Upper lobe of right lung (tissue), 1 donor: ENCODE results near the gene HOXB6. TPM values are rescaled to one million over a fixed set of nuclear protein-coding genes. Genes with fewer than 3 reads are reported as not detected.
A peak's percentile ranks its signal among the peaks of the same experiment; 100 is the strongest.

Experiments used
- ATAC-seq: fragments of 200-7000 bp; cut with Tn5 transposase; one replicate; pipeline ENCODE4 v1.9.1; 2020; ENCODE audit warnings: mild to moderate bottlenecking, moderate library complexity
- DNase-seq: peaks from one replicate; pipeline ENCODE4 v3.0.0-alpha.2; 2020
- H3K27ac ChIP-seq: fragments of 200-600 bp; one replicate; pipeline ENCODE4 v1.8.0; 2022
- H3K27me3 ChIP-seq: fragments of 200-600 bp; one replicate; pipeline ENCODE4 v1.8.0; 2022; ENCODE audit warnings: mild to moderate bottlenecking
- H3K36me3 ChIP-seq: fragments of 200-600 bp; one replicate; pipeline ENCODE4 v1.8.0; 2022
- H3K4me1 ChIP-seq: fragments of 200-600 bp; one replicate; pipeline ENCODE4 v1.8.0; 2022
- H3K4me3 ChIP-seq: fragments of 200-600 bp; one replicate; pipeline ENCODE4 v1.8.0; 2022; ENCODE audit warnings: mild to moderate bottlenecking
- H3K9me3 ChIP-seq: fragments of 200-600 bp; one replicate; pipeline ENCODE4 v1.8.0; 2022
- intact Hi-C: fragments of 100-400 bp; cut with DNase I; formaldehyde crosslinking; loops from one replicate; pipeline ENCODE4 v1.11.0; 2022
- total RNA-seq: library from RNA; stranded (reverse); fragmentation: NEBNext Ultra II Directional; extraction: Animal tissue kit (Norgen Biotek cat#: 25700); gene quantifications from one replicate; pipeline ENCODE4 v1.2.1, GENCODE V29; 2021
- TF ChIP-seq, protein P1 (sequence below): fragments of 200-600 bp; IDR thresholded peaks from one replicate; pipeline ENCODE4 v1.8.0; 2022; ENCODE audit warnings: antibody characterized with exemption
- donor health status: DM: no; HTN: yes; CAD: no; lungs with severe emphysema.

Gene HOXB6
- total RNA-seq, 1 donor from 2014 or later: 4.9 TPM

DNA sequence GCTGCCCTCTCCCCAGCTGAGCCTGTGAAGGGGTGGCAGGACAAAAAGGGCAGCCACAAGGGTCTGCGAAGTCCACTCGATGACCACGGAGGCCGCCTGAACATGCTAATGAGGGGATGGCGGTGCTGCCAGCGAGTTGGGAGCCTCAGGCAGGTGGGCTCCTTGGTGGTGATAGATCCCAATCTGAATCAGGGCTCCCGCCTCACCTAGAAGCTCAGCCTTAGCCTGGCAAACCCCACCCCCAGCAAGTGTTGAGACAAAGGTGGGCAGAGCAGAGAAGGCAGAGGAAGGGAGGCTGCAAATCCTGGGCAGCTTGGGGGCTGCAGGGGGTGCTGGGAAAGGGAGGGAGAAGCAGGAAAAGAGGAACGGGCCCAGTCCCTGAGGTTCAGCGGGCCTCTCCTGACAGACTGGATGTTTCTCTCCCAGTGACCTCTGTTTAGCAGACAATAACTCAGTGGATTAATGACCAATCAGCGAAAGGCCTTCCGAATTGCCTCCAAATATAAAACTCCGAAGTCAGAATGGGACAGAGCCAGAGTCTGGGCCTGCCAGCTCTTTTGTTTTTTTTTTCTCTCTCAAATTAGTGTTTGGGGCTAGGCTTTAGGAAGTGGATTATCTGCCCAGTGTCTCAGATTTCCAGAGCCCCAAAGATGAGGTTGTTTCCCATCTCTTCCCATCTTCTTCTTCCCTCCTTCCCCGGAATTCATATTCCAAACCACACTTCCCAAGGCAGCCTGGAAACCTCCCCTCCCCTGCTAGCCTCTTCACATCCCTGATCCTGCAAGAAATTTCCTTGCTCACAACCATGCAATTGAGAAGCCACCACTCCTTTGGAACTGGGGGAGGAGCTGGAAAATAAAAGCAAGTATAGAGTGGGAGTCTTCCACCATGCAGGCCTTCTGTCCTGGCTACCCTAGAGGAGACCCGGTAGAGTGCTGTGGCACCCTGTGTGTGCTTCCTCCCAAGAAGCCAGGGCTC, 44.7 kb downstream of the HOXB6 start:
- H3K9me3 ChIP-seq: no peaks in the 10 kb centered on the region
- peak overlapping the region; percentile 51 for H3K27ac ChIP-seq
- intact Hi-C loops: no loop called here
- no peaks in the 10 kb centered on the region for H3K36me3 ChIP-seq
- peaks cover 8% of the 10 kb centered on the region for H3K4me1 ChIP-seq
- peak overlapping the region; percentile 33 for H3K4me3 ChIP-seq
- ATAC-seq (no peak), DNase-seq (peak; percentile 38)
- TF ChIP-seq, protein P1, sequence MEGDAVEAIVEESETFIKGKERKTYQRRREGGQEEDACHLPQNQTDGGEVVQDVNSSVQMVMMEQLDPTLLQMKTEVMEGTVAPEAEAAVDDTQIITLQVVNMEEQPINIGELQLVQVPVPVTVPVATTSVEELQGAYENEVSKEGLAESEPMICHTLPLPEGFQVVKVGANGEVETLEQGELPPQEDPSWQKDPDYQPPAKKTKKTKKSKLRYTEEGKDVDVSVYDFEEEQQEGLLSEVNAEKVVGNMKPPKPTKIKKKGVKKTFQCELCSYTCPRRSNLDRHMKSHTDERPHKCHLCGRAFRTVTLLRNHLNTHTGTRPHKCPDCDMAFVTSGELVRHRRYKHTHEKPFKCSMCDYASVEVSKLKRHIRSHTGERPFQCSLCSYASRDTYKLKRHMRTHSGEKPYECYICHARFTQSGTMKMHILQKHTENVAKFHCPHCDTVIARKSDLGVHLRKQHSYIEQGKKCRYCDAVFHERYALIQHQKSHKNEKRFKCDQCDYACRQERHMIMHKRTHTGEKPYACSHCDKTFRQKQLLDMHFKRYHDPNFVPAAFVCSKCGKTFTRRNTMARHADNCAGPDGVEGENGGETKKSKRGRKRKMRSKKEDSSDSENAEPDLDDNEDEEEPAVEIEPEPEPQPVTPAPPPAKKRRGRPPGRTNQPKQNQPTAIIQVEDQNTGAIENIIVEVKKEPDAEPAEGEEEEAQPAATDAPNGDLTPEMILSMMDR: no peak
- H3K27me3 ChIP-seq: peaks cover 25% of the 10 kb centered on the region

DNA sequence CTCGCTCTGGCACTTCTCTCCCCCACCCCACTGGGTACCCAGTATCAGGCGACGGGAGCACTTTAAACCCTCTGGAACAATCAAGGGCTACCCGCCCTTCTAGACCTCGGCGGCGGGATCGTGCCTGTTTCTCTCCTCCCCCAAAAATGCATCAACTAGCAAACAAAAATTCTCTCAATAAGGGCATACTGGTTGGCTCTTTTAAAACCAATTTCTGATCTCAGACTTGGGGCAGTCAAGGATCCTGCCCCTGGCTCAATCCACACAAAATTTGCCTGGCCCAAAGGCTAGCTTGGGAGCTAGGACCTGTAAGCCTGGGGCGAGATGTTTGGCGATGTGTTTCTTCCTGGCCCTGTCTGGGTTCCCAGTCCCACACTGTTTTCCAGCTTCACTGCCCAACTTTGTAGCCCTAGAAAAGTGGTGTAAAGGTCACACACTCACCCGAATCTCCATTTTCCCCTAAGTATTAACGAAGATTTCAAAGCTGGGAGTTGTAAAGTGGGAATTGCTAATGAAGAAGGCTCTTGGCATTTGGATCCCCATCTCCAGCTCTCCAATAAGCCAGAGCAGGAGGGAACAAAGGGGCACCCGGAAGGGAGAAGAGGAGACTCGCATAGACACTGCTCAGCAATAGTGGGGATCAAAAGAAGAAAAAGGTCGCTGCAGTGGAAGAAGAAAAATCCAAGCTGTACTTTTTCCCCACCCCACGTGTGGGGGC, 45.5 kb downstream of the HOXB6 start:
- H3K27ac ChIP-seq: peak overlapping the region; percentile 51
- ATAC-seq (no peak), DNase-seq (peak; percentile 38)
- no peaks in the 10 kb centered on the region for H3K36me3 ChIP-seq
- intact Hi-C loops: no loop called here
- no peaks in the 10 kb centered on the region for H3K9me3 ChIP-seq
- TF ChIP-seq, protein P1: no peak
- peaks cover 8% of the 10 kb centered on the region for H3K4me1 ChIP-seq
- peaks cover 27% of the 10 kb centered on the region for H3K27me3 ChIP-seq
- peak overlapping the region; percentile 33 for H3K4me3 ChIP-seq

DNA sequence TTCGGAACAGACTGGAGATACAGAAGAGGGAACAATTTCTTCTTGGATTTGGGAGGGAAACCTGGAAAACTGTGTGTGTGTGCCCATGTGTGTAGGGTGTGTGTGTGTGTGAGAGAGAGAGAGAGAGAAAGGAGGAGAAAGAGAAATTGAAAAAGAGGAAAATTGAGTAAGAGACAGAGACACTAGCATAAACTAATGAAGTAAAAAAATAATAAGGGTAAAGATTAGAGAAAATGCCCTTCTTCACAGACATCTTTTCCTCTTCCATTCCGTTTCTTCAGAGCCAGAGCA, 46.0 kb downstream of the HOXB6 start:
- ATAC-seq (no peak), DNase-seq (no peak)
- no peaks in the 10 kb centered on the region for H3K9me3 ChIP-seq
- TF ChIP-seq, protein P1: no peak
- H3K27me3 ChIP-seq: peaks cover 28% of the 10 kb centered on the region
- peaks cover 8% of the 10 kb centered on the region for H3K4me1 ChIP-seq
- no peaks in the 10 kb centered on the region for H3K36me3 ChIP-seq
- H3K4me3 ChIP-seq: peak overlapping the region; percentile 33
- intact Hi-C loops: no loop called here
- peak overlapping the region; percentile 51 for H3K27ac ChIP-seq

DNA sequence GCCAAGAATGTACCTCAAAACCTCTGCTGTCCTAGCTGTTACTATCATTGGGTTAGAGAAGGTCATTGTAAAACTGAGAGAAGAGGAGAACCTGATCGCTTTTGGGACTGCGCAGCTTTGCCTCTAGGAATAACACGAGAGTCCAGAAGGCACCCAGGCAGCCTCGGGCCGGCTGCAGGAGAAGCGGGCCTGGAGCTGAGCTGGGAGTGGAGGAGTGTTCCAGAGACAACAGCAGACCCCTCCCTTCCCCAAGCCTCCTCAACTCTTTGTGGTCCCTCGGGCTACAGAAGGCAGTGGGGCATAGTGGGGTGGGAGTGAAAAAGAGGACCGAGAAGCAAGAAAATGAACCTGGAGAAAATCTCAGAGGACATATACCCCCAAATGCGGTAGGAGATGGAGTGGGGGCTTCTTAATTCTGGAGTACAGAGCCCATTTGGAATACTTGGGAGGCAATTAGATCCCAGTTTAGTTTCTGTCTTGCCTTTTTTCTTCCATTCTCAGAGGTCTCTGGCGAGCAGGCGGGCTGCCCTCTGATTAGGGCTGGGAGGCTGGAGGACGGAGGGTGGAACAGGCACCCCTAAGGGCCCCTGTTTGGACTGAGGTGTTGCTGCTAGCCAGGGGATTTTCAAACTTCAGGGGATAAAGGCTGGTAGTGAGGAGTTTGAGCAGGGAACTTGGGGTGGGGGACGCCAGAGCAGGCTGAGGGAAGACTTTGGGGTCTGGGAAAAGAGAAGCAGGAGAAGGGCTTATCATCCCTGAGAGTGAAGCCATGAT, 46.5 kb downstream of the HOXB6 start:
- intact Hi-C loops: no loop called here
- H3K9me3 ChIP-seq: no peaks in the 10 kb centered on the region
- H3K36me3 ChIP-seq: no peaks in the 10 kb centered on the region
- peaks cover 34% of the 10 kb centered on the region for H3K27me3 ChIP-seq
- peaks cover 8% of the 10 kb centered on the region for H3K4me1 ChIP-seq
- DNase-seq (peak; percentile 33), ATAC-seq (no peak)
- peak overlapping the region; percentile 51 for H3K27ac ChIP-seq
- TF ChIP-seq, protein P1: no peak
- H3K4me3 ChIP-seq: peak overlapping the region; percentile 33

DNA sequence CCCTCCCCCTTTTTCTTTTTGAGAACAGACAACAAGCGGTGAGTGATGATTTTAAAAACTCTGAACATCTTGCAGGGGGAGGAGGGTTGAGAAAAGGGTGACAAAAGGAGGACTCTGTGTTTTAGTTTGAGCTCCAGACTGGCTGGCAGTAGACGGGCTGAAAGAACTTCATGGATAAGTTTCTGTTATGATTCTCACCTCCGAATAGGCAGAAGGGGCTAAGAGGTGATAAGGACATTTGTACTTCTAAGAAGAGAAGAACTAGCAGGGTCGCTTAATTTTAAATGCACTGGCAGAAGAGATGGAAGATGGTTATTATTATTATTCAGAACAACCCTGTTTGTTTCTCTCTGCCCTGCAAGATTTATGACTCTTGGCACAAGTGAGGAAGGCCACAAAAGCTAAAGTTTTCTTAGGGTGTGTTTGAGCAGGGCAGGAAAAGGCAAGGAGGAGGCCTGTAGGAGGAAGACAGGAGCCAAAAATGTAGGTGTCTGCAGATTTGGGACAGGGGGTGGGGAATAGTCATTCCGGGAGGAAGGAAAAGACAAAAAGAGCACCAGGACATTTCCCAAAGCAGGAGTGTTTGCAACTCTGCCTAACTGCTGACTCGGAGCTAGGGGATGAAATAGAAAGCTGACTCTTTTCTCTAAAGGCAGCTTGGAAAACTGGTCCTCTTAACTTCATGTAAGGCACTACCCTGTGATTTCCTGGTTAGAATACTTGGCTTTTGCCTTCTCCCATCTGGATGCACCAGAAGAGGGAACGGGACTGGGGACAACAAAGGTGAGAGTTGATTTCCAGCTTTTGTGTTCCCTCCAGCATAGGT, 48.0 kb downstream of the HOXB6 start:
- H3K27me3 ChIP-seq: peaks cover 25% of the 10 kb centered on the region
- peak overlapping the region; percentile 18 for H3K27ac ChIP-seq
- intact Hi-C loops: no loop called here

More for the DNA sequence above, 48.0 kb downstream of the HOXB6 start:
- peaks cover 8% of the 10 kb centered on the region for H3K4me1 ChIP-seq
- DNase-seq: no peak
- no peaks in the 10 kb centered on the region for H3K36me3 ChIP-seq
- H3K9me3 ChIP-seq: no peaks in the 10 kb centered on the region
- ATAC-seq: no peak
- H3K4me3 ChIP-seq: peak overlapping the region; percentile 46
- TF ChIP-seq, protein P1: no peak
